Osteocyte (in vitro differentiated cells): Measurements from ENCODE around the gene SCARB1. TPM values are rescaled to one million over a fixed set of nuclear protein-coding genes. Genes with fewer than 3 reads are reported as not detected.

ENCODE experiments used
- DNase-seq: peaks from one replicate; pipeline ENCODE4 v3.0.0; 2021; ENCODE audit warnings: mixed read lengths; ENCODE audit not compliant: unreplicated experiment; ENCODE audit errors: extremely low spot score
- H3K27ac Mint-ChIP-seq: one replicate; pipeline ENCODE4 v1.8.0; 2021; ENCODE audit warnings: mild to moderate bottlenecking, mixed read lengths; ENCODE audit not compliant: unreplicated experiment
- H3K27me3 Mint-ChIP-seq: one replicate; pipeline ENCODE4 v1.8.0; 2021; ENCODE audit warnings: mixed read lengths; ENCODE audit not compliant: unreplicated experiment
- H3K36me3 Mint-ChIP-seq: one replicate; pipeline ENCODE4 v1.8.0; 2021; ENCODE audit warnings: mixed read lengths; ENCODE audit not compliant: unreplicated experiment
- H3K4me1 Mint-ChIP-seq: one replicate; pipeline ENCODE4 v1.8.0; 2021; ENCODE audit warnings: mixed read lengths; ENCODE audit not compliant: unreplicated experiment
- H3K4me3 Mint-ChIP-seq: one replicate; pipeline ENCODE4 v1.8.0; 2021; ENCODE audit warnings: mild to moderate bottlenecking, moderate library complexity, mixed read lengths; ENCODE audit not compliant: unreplicated experiment
- H3K9me3 Mint-ChIP-seq: one replicate; pipeline ENCODE4 v1.8.0; 2021; ENCODE audit warnings: mixed read lengths; ENCODE audit not compliant: unreplicated experiment
- CTCF ChIP-seq: fragments of 200-600 bp; sonication (generic); IDR thresholded peaks from 2 replicates; pipeline ENCODE4 v1.5.0; 2021; ENCODE audit warnings: antibody characterized with exemption, mild to moderate bottlenecking, moderate library complexity
- total RNA-seq: library from RNA; stranded (reverse); gene quantifications from 2 replicates; pipeline ENCODE4 v1.2.1, GENCODE V29; 2021

SCARB1 gene
- total RNA-seq, 1 donor from 2014 or later: 27.1 TPM

GRCh38 chr12:124830306-124830705, 33.4 kb downstream of the SCARB1 start:
- TF ChIP-seq CTCF: no peak
- no peak for DNase-seq
- H3K27ac Mint-ChIP-seq: no peak overlapping the region
- H3K27me3 Mint-ChIP-seq: no peaks in the 10 kb centered on the region
- peaks cover 48% of the 10 kb centered on the region for H3K4me1 Mint-ChIP-seq
- H3K9me3 Mint-ChIP-seq: no peaks in the 10 kb centered on the region
- H3K36me3 Mint-ChIP-seq: no peaks in the 10 kb centered on the region
- no peak overlapping the region for H3K4me3 Mint-ChIP-seq

GRCh38 chr12:124829708-124830304, 33.9 kb downstream of the SCARB1 start:
- no peak for TF ChIP-seq CTCF
- no peaks in the 10 kb centered on the region for H3K36me3 Mint-ChIP-seq
- H3K4me1 Mint-ChIP-seq: peaks cover 44% of the 10 kb centered on the region
- no peaks in the 10 kb centered on the region for H3K27me3 Mint-ChIP-seq
- no peaks in the 10 kb centered on the region for H3K9me3 Mint-ChIP-seq
- no peak for DNase-seq
- no peak overlapping the region for H3K4me3 Mint-ChIP-seq
- no peak overlapping the region for H3K27ac Mint-ChIP-seq

- Mint-ChIP-seq H3K4me3 (no peak overlapping the region), H3K4me1 (peaks cover 40% of the 10 kb centered on the region), H3K27ac (peak overlapping the region; percentile 61), H3K36me3 (no peaks in the 10 kb centered on the region), H3K9me3 (no peaks in the 10 kb centered on the region), H3K27me3 (no peaks in the 10 kb centered on the region)
- no peak for TF ChIP-seq CTCF
- DNase-seq: no peak
Measured at GRCh38 chr12:124829008-124829707, 34.5 kb downstream of the SCARB1 start.

- Mint-ChIP-seq H3K4me3 (no peak overlapping the region), H3K9me3 (no peaks in the 10 kb centered on the region), H3K4me1 (peaks cover 33% of the 10 kb centered on the region), H3K27ac (peak overlapping the region; percentile 29), H3K36me3 (no peaks in the 10 kb centered on the region), H3K27me3 (no peaks in the 10 kb centered on the region)
- DNase-seq: no peak
- TF ChIP-seq CTCF: no peak
Measured at GRCh38 chr12:124828264-124829007, 35.2 kb downstream of the SCARB1 start.

- Mint-ChIP-seq H3K4me1 (peaks cover 25% of the 10 kb centered on the region), H3K4me3 (no peak overlapping the region), H3K36me3 (no peaks in the 10 kb centered on the region), H3K9me3 (no peaks in the 10 kb centered on the region), H3K27ac (no peak overlapping the region), H3K27me3 (no peaks in the 10 kb centered on the region)
- TF ChIP-seq CTCF: no peak
- DNase-seq: no peak
Measured at GRCh38 chr12:124827588-124828184, 36.0 kb downstream of the SCARB1 start.
